Measurements from ENCODE around the gene PPP1R3D. TPM values are rescaled to one million over a fixed set of nuclear protein-coding genes. Genes with fewer than 3 reads are reported as not detected.

PPP1R3D gene
- total and polyA plus RNA-seq, 2 of the 13 experiments (the other 11 are each of a cell fraction or from before 2014, with no cell fraction given), result 1.2 to 3.7 TPM

DNA sequence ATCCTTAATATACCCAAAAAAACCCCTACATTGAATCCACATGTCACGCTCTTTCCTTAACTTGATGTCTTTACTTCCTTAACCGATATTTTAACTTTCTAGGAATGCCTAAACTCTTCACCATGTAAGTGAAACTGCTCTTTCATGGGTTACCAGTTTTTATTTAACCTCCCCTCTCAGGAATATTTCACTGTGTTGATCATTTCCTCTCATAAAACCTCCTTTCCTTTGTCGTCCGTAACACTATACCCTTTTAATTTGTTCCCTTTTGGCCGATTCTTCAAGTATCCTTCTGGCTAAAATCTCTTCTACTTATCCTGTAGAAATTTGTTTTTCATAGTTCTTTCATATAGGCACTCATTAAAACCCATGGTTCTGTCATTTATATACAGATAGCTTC is 31.2 kb downstream of the PPP1R3D start:
- Histone ChIP-seq H3K79me2 (ENCODE audit: insufficient read depth, low read length) (no peaks in the 10 kb centered on the region), H3K27me3 (ENCODE audit: control insufficient read depth in 1 of 2, insufficient read depth in 2 of 2, low read length in 2 of 2) (no peaks in the 10 kb centered on the region), H4K20me1 (ENCODE audit: insufficient read depth, low read length) (no peaks in the 10 kb centered on the region), H3K4me3 (replicated peaks in 1 of 3; ENCODE audit: insufficient read depth in 1 of 3, low read depth in 2 of 3, low read length in 3 of 3) (no peak overlapping the region), H3K27ac (ENCODE audit: extremely low read length, insufficient read depth, low read length) (no peak overlapping the region), H3K4me2 (ENCODE audit: low read depth, low read length) (no peak overlapping the region), H3K9ac (ENCODE audit: insufficient read depth, low read depth, low read length) (no peak overlapping the region), H3K36me3 (replicated peaks in 1 of 2; ENCODE audit: control insufficient read depth in 1 of 2, insufficient read depth in 2 of 2, low read length in 2 of 2) (no peaks in the 10 kb centered on the region), H3K9me3 (ENCODE audit: low read length) (no peaks in the 10 kb centered on the region), H3K4me1 (ENCODE audit: insufficient read depth, low read length) (no peaks in the 10 kb centered on the region), H2AFZ (ENCODE audit: low read length) (no peak overlapping the region)
- FAIRE-seq (no peak), DNase-seq (ENCODE audit: low spot score) (no peak), ATAC-seq (no peak)
- TF ChIP-seq GABPB1 (CRISPR knock-in tag; IDR thresholded peaks at IDR 0.05) (no peak), ZNF737 (CRISPR knock-in tag; IDR thresholded peaks at IDR 0.05; ENCODE audit: borderline replicate concordance) (no peak), ZNF768 (CRISPR knock-in tag; IDR thresholded peaks at IDR 0.05) (no peak), ZNF101 (CRISPR knock-in tag; IDR thresholded peaks at IDR 0.05; ENCODE audit: borderline replicate concordance, low read depth) (no peak), EED (CRISPR knock-in tag; IDR thresholded peaks at IDR 0.05) (no peak), SMAD3 (CRISPR knock-in tag; IDR thresholded peaks at IDR 0.05) (no peak), ZNF652 (CRISPR knock-in tag; IDR thresholded peaks at IDR 0.05; ENCODE audit: borderline replicate concordance, low read depth) (no peak), ZNF567 (CRISPR knock-in tag; IDR thresholded peaks at IDR 0.05; ENCODE audit: borderline replicate concordance) (no peak), MEIS1 (CRISPR knock-in tag; IDR thresholded peaks at IDR 0.05; ENCODE audit: borderline replicate concordance) (no peak), SIN3B (IDR thresholded peaks at IDR 0.05; ENCODE audit: low read length) (no peak)
- TF ChIP-seq, protein P1, sequence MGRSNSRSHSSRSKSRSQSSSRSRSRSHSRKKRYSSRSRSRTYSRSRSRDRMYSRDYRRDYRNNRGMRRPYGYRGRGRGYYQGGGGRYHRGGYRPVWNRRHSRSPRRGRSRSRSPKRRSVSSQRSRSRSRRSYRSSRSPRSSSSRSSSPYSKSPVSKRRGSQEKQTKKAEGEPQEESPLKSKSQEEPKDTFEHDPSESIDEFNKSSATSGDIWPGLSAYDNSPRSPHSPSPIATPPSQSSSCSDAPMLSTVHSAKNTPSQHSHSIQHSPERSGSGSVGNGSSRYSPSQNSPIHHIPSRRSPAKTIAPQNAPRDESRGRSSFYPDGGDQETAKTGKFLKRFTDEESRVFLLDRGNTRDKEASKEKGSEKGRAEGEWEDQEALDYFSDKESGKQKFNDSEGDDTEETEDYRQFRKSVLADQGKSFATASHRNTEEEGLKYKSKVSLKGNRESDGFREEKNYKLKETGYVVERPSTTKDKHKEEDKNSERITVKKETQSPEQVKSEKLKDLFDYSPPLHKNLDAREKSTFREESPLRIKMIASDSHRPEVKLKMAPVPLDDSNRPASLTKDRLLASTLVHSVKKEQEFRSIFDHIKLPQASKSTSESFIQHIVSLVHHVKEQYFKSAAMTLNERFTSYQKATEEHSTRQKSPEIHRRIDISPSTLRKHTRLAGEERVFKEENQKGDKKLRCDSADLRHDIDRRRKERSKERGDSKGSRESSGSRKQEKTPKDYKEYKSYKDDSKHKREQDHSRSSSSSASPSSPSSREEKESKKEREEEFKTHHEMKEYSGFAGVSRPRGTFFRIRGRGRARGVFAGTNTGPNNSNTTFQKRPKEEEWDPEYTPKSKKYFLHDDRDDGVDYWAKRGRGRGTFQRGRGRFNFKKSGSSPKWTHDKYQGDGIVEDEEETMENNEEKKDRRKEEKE (IDR thresholded peaks at IDR 0.05), result no peak
- TF ChIP-seq, protein P2, sequence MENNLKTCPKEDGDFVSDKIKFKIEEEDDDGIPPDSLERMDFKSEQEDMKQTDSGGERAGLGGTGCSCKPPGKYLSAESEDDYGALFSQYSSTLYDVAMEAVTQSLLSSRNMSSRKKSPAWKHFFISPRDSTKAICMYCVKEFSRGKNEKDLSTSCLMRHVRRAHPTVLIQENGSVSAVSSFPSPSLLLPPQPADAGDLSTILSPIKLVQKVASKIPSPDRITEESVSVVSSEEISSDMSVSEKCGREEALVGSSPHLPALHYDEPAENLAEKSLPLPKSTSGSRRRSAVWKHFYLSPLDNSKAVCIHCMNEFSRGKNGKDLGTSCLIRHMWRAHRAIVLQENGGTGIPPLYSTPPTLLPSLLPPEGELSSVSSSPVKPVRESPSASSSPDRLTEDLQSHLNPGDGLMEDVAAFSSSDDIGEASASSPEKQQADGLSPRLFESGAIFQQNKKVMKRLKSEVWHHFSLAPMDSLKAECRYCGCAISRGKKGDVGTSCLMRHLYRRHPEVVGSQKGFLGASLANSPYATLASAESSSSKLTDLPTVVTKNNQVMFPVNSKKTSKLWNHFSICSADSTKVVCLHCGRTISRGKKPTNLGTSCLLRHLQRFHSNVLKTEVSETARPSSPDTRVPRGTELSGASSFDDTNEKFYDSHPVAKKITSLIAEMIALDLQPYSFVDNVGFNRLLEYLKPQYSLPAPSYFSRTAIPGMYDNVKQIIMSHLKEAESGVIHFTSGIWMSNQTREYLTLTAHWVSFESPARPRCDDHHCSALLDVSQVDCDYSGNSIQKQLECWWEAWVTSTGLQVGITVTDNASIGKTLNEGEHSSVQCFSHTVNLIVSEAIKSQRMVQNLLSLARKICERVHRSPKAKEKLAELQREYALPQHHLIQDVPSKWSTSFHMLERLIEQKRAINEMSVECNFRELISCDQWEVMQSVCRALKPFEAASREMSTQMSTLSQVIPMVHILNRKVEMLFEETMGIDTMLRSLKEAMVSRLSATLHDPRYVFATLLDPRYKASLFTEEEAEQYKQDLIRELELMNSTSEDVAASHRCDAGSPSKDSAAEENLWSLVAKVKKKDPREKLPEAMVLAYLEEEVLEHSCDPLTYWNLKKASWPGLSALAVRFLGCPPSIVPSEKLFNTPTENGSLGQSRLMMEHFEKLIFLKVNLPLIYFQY (CRISPR knock-in tag; IDR thresholded peaks at IDR 0.05; ENCODE audit: borderline replicate concordance), result no peak
- TF ChIP-seq, protein P3, sequence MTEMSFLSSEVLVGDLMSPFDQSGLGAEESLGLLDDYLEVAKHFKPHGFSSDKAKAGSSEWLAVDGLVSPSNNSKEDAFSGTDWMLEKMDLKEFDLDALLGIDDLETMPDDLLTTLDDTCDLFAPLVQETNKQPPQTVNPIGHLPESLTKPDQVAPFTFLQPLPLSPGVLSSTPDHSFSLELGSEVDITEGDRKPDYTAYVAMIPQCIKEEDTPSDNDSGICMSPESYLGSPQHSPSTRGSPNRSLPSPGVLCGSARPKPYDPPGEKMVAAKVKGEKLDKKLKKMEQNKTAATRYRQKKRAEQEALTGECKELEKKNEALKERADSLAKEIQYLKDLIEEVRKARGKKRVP (CRISPR knock-in tag; IDR thresholded peaks at IDR 0.05), result no peak
- POLR2A ChIA-PET, result no interaction called here
- in situ Hi-C loops (cut with HindIII; ENCODE audit: extremely low pct_ligation_motif_present, low pct_unique_long_range_greater_than_20kb) (no loop called here), intact Hi-C loops (cut with micrococcal nuclease; ENCODE audit: unreplicated experiment) (no loop called here)
- CTCF ChIA-PET (ENCODE audit: low intra/inter-chr PET ratio, low total read pairs), result no interaction called here
- no TSS peak for BruUV-seq (replicated peaks)
- 35% methylated on average over 5 of the region's 5 CpGs for WGBS (ENCODE audit: low lambda C conversion rate)

Measured in HepG2 (cell line).